Upper lobe of left lung (tissue), 4 donors: ENCODE results near the gene GLIS1.

Experiments
- CTCF ChIP-seq, 6 experiments: fragments of 450-650 bp in 4 of 6; fragments of 200-600 bp in 2 of 6; sonication (generic) in 2 of 6; IDR thresholded peaks; one replicate each; pipeline ENCODE4 v1.5.1; 2016 to 2019; ENCODE audit warnings: antibody characterized with exemption in 6 of 6
- EP300 ChIP-seq, 4 donors: sonication (generic); formaldehyde crosslinking; IDR thresholded peaks; one replicate each; pipeline ENCODE4 v1.5.1; 2017; ENCODE audit warnings: antibody characterized with exemption in 4 of 4, control low read depth in 2 of 4

- no peak for TF ChIP-seq EP300 (IDR thresholded peaks at IDR 0.05)
- TF ChIP-seq CTCF (IDR thresholded peaks at IDR 0.05): no peak
Observed at GRCh38 chr1:53606197-53606596, 132.8 kb downstream of the GLIS1 start.
